Measurements from ENCODE around the gene CD101.

DNA sequence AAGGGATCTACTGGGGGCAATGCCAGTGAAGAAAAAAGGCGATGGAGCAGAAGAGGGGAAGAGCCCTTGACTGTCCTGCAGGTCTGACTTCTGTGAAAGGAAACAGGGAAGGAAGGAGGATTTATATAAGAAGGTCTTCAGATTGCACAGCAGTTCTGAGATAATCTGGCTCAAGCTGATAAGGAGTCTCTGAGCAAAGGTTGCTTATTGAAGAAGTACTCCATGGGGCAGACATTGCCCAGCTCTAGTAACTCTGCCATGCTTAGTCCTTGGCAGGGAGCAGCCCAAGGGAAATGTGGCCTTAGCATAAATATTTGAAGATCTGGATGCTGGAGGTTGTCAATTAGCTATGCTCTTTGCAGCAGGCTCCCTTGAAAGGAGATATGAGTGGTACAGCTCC is 42.7 kb downstream of the CD101 start:
- TF ChIP-seq, protein P1, sequence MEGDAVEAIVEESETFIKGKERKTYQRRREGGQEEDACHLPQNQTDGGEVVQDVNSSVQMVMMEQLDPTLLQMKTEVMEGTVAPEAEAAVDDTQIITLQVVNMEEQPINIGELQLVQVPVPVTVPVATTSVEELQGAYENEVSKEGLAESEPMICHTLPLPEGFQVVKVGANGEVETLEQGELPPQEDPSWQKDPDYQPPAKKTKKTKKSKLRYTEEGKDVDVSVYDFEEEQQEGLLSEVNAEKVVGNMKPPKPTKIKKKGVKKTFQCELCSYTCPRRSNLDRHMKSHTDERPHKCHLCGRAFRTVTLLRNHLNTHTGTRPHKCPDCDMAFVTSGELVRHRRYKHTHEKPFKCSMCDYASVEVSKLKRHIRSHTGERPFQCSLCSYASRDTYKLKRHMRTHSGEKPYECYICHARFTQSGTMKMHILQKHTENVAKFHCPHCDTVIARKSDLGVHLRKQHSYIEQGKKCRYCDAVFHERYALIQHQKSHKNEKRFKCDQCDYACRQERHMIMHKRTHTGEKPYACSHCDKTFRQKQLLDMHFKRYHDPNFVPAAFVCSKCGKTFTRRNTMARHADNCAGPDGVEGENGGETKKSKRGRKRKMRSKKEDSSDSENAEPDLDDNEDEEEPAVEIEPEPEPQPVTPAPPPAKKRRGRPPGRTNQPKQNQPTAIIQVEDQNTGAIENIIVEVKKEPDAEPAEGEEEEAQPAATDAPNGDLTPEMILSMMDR (IDR thresholded peaks at IDR 0.05; ENCODE audit: insufficient read depth, low read length): no peak
- TF ChIP-seq, protein P2, sequence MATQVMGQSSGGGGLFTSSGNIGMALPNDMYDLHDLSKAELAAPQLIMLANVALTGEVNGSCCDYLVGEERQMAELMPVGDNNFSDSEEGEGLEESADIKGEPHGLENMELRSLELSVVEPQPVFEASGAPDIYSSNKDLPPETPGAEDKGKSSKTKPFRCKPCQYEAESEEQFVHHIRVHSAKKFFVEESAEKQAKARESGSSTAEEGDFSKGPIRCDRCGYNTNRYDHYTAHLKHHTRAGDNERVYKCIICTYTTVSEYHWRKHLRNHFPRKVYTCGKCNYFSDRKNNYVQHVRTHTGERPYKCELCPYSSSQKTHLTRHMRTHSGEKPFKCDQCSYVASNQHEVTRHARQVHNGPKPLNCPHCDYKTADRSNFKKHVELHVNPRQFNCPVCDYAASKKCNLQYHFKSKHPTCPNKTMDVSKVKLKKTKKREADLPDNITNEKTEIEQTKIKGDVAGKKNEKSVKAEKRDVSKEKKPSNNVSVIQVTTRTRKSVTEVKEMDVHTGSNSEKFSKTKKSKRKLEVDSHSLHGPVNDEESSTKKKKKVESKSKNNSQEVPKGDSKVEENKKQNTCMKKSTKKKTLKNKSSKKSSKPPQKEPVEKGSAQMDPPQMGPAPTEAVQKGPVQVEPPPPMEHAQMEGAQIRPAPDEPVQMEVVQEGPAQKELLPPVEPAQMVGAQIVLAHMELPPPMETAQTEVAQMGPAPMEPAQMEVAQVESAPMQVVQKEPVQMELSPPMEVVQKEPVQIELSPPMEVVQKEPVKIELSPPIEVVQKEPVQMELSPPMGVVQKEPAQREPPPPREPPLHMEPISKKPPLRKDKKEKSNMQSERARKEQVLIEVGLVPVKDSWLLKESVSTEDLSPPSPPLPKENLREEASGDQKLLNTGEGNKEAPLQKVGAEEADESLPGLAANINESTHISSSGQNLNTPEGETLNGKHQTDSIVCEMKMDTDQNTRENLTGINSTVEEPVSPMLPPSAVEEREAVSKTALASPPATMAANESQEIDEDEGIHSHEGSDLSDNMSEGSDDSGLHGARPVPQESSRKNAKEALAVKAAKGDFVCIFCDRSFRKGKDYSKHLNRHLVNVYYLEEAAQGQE (IDR thresholded peaks at IDR 0.05; ENCODE audit: insufficient replicate concordance, low read depth): no peak
- TF ChIP-seq POLR2AphosphoS5 (IDR thresholded peaks at IDR 0.05; ENCODE audit: low read depth) (no peak), GABPA (IDR thresholded peaks at IDR 0.05; ENCODE audit: low read depth) (no peak), SPI1 (IDR thresholded peaks at IDR 0.05; ENCODE audit: borderline replicate concordance, low read depth) (no peak)
